MM.1S (cell line): ENCODE measurements around the gene NOXO1.
"Not testable (repeated sequence)": the region's sequence is repeated elsewhere in the genome, so short reads cannot be mapped to it uniquely, and the experiment has no call there.

Experiments used
- CTCF ChIP-seq: fragments of 300-600 bp; sonication (generic); IDR thresholded peaks from 2 replicates; pipeline ENCODE4 v1.5.1; 2016; ENCODE audit warnings: antibody characterized with exemption, low read length, mixed read lengths
- EZH2 ChIP-seq: fragments of 300-600 bp; sonication (generic); optimal IDR thresholded peaks from 2 replicates; pipeline ENCODE3; 2017; ENCODE audit warnings: low read depth, mild to moderate bottlenecking, antibody characterized with exemption, low read length, mixed read lengths
- EZH2phosphoT487 ChIP-seq: fragments of 300-600 bp; sonication (generic); IDR thresholded peaks from 2 replicates; pipeline ENCODE4 v1.6.1; 2018; ENCODE audit warnings: antibody characterized with exemption, low read length

GRCh38 chr16:2011726-2012125 is 30.5 kb upstream of the NOXO1 start:
- TF ChIP-seq CTCF, EZH2phosphoT487, EZH2: not testable (repeated sequence)
